SK-N-SH treated with all-trans-retinoic acid at 6 μM for 48 hours (cell line): ENCODE measurements around the gene ABCC5.

Experiments
- ATAC-seq: fragments of 200-7000 bp; cut with Tn5 transposase; 3 replicates; pipeline ENCODE4 v1.9.1; 2020; ENCODE audit warnings: mild to moderate bottlenecking, moderate library complexity
- BACH2 ChIP-seq: fragments of 250-450 bp; sonication (Bioruptor Pico); IDR thresholded peaks from 2 replicates; pipeline ENCODE4 v1.9.0; 2021; ENCODE audit warnings: mild to moderate bottlenecking, borderline replicate concordance
- CREB5 ChIP-seq: fragments of 250-450 bp; sonication (Bioruptor Pico); IDR thresholded peaks from 2 replicates; pipeline ENCODE4 v1.5.1; 2020; ENCODE audit warnings: low read depth, mild to moderate bottlenecking, moderate library complexity
- CSDC2 ChIP-seq: fragments of 250-450 bp; sonication (Bioruptor Pico); IDR thresholded peaks from 2 replicates; pipeline ENCODE4 v1.5.0; 2020; ENCODE audit warnings: mild to moderate bottlenecking, moderate library complexity
- CSRNP3 ChIP-seq: fragments of 250-450 bp; sonication (Bioruptor Pico); IDR thresholded peaks from 2 replicates; pipeline ENCODE4 v1.5.1; 2021; ENCODE audit warnings: mild to moderate bottlenecking, moderate library complexity
- ESRRG ChIP-seq: fragments of 250-450 bp; sonication (Bioruptor Pico); IDR thresholded peaks from 2 replicates; pipeline ENCODE4 v1.6.1; 2021; ENCODE audit warnings: mild to moderate bottlenecking
- GLIS3 ChIP-seq: fragments of 250-450 bp; sonication (Bioruptor Pico); IDR thresholded peaks from 2 replicates; pipeline ENCODE4 v1.5.0; 2020; ENCODE audit warnings: mild to moderate bottlenecking, moderate library complexity
- ISL1 ChIP-seq: fragments of 250-450 bp; sonication (Bioruptor Pico); IDR thresholded peaks from 2 replicates; pipeline ENCODE4 v2.1.2; 2022; ENCODE audit warnings: mild to moderate bottlenecking, moderate library complexity
- OSR1 ChIP-seq: fragments of 250-450 bp; sonication (Bioruptor Pico); IDR thresholded peaks from 2 replicates; pipeline ENCODE4 v1.8.0; 2022; ENCODE audit warnings: moderate library complexity, mild to moderate bottlenecking, inconsistent platforms
- PATZ1 ChIP-seq: fragments of 250-450 bp; sonication (Bioruptor Pico); IDR thresholded peaks from 2 replicates; pipeline ENCODE4 v1.8.0; 2020; ENCODE audit warnings: mild to moderate bottlenecking, moderate library complexity, borderline replicate concordance
- POU6F1 ChIP-seq: fragments of 250-450 bp; sonication (Bioruptor Pico); IDR thresholded peaks from 2 replicates; pipeline ENCODE4 v1.8.0; 2021; ENCODE audit warnings: low read depth, mild to moderate bottlenecking, moderate library complexity, borderline replicate concordance
- PPARA ChIP-seq: fragments of 250-450 bp; sonication (Bioruptor Pico); IDR thresholded peaks from 2 replicates; pipeline ENCODE4 v1.5.0; 2020; ENCODE audit warnings: mild to moderate bottlenecking, borderline replicate concordance
- RARB ChIP-seq: fragments of 250-450 bp; sonication (Bioruptor Pico); IDR thresholded peaks from 2 replicates; pipeline ENCODE4 v1.8.0; 2021; ENCODE audit warnings: mild to moderate bottlenecking, moderate library complexity
- SNAI2 ChIP-seq: fragments of 250-450 bp; sonication (Bioruptor Pico); IDR thresholded peaks from 2 replicates; pipeline ENCODE4 v1.5.0; 2020; ENCODE audit warnings: mild to moderate bottlenecking, moderate library complexity
- TCF4 ChIP-seq: fragments of 250-450 bp; sonication (Bioruptor Pico); IDR thresholded peaks from 2 replicates; pipeline ENCODE4 v1.8.0; 2021; ENCODE audit warnings: mild to moderate bottlenecking, moderate library complexity, borderline replicate concordance
- TOX ChIP-seq: fragments of 250-450 bp; sonication (Bioruptor Pico); IDR thresholded peaks from 2 replicates; pipeline ENCODE4 v1.8.0; 2021; ENCODE audit warnings: mild to moderate bottlenecking, moderate library complexity, borderline replicate concordance
- TSHZ2 ChIP-seq: fragments of 250-450 bp; sonication (Bioruptor Pico); IDR thresholded peaks from 2 replicates; pipeline ENCODE4 v1.5.0; 2020; ENCODE audit warnings: mild to moderate bottlenecking, moderate library complexity
- ZC3H10 ChIP-seq: fragments of 250-450 bp; sonication (Bioruptor Pico); IDR thresholded peaks from 2 replicates; pipeline ENCODE4 v1.5.1; 2021; ENCODE audit warnings: mild to moderate bottlenecking, moderate library complexity
- ZFP3 ChIP-seq: fragments of 250-450 bp; sonication (Bioruptor Pico); IDR thresholded peaks from 2 replicates; pipeline ENCODE4 v1.5.0; 2020; ENCODE audit warnings: mild to moderate bottlenecking, moderate library complexity
- ZFP30 ChIP-seq: fragments of 450-650 bp; formaldehyde crosslinking; IDR thresholded peaks from 2 replicates; pipeline ENCODE4 v1.5.0; 2022; ENCODE audit warnings: mild to moderate bottlenecking, moderate library complexity
- ZNF70 ChIP-seq: fragments of 450-650 bp; formaldehyde crosslinking; IDR thresholded peaks from 2 replicates; pipeline ENCODE4 v1.5.0; 2020; ENCODE audit warnings: mild to moderate bottlenecking, moderate library complexity

The ABCC5 gene

DNA sequence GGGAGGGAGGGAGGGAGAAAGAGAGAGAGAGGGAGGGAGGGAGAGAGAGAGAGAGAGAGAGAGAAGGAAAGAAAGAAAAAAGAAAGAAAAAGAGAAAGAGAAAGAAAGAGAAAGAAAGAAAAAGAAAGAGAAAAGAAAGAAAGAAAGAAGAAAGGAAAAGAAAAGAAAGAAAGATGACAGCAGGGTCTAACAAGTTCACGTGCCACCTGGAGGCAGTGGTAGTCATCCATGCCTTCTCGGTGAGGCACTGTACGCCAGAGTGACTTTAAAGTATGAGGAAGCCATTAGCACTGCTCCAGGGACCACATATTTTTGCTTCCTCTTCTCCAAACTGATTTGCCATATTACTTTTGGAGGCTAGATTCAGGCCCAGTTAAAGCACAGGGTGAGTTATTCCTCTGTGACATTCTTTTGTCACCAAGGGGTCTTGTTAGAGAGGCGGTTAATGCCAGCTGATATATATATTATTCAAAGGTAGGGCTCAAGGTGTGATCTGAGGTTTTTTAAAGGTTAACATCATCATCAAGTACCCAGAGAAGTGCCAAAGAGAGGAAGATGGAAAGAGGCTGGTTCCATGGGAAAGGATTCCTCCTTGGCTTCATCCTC lies 13.6 kb upstream of the ABCC5 start, which contains the start of gene HTR3D:
TSS of gene HTR3D (plus strand) at position 556 of the 606 bp plus-strand sequence. CDS start at position 556, 0 bp downstream.
- no peak for TF ChIP-seq TCF4 (CRISPR knock-in tag)
- TF ChIP-seq PPARA (CRISPR knock-in tag), result no peak
- no peak for TF ChIP-seq ZNF70 (CRISPR knock-in tag)
- no peak for TF ChIP-seq ESRRG (CRISPR knock-in tag)
- no peak for TF ChIP-seq OSR1 (CRISPR knock-in tag)
- no peak for TF ChIP-seq GLIS3 (CRISPR knock-in tag)
- no peak for TF ChIP-seq ZFP30
- TF ChIP-seq ZFP3 (CRISPR knock-in tag), result no peak
- no peak for TF ChIP-seq ZC3H10 (CRISPR knock-in tag)
- TF ChIP-seq CSRNP3 (CRISPR knock-in tag), result no peak
- TF ChIP-seq TOX (CRISPR knock-in tag), result no peak
- TF ChIP-seq ISL1 (CRISPR knock-in tag), result no peak
- no peak for TF ChIP-seq CREB5
- TF ChIP-seq PATZ1 (CRISPR knock-in tag), result no peak
- no peak for ATAC-seq

DNA sequence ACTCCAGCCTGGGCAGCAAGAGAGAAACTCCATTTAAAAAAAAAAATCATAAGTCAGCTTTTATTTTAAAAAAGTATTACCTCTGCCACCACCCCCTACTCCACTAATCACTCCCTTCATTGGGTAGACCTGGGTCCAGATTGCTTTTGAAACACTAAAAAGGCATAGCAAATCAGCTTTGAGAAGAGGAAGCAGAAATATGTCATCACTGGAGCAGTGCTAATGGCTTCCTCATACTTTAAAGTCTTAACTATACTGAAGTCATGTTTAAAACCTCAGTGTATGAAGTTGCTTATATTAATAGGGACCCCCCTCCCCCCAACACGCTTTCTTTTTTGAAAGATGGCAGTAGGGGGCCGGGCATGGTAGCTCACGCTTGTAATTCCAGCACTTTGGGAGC lies 12.9 kb upstream of the ABCC5 start:
- TF ChIP-seq POU6F1 (CRISPR knock-in tag) (no peak), RARB (CRISPR knock-in tag) (no peak), GLIS3 (CRISPR knock-in tag) (no peak), PPARA (CRISPR knock-in tag) (no peak), ZFP3 (CRISPR knock-in tag) (no peak), ZC3H10 (CRISPR knock-in tag) (no peak), OSR1 (CRISPR knock-in tag) (no peak), SNAI2 (CRISPR knock-in tag) (no peak), CSDC2 (CRISPR knock-in tag) (no peak), PATZ1 (CRISPR knock-in tag) (no peak), ZNF70 (CRISPR knock-in tag) (no peak), TSHZ2 (CRISPR knock-in tag) (no peak), ZFP30 (no peak), BACH2 (CRISPR knock-in tag) (no peak), ESRRG (CRISPR knock-in tag) (no peak), ISL1 (CRISPR knock-in tag) (no peak)
- ATAC-seq, result no peak
